NCI-H1694 (cell line): ENCODE results near the gene VCX3B.
"Not testable (repeated sequence)": the region's sequence is repeated elsewhere in the genome, so short reads cannot be mapped to it uniquely, and the experiment has no call there.

Experiments
- DNase-seq: peaks from one replicate; lab custom pipeline; 2025; lab: John Stamatoyannopoulos, UW

The VCX3B gene

GRCh38 chrX:8464530-8464929 lies at the start of gene VCX3B:
TSS of gene VCX3B (plus strand) at chrX:8464830. CDS start at chrX:8465451, 621 bp downstream.
- DNase-seq = not testable (repeated sequence)

- no peak for DNase-seq
Observed at GRCh38 chrX:8418301-8418700, 46.3 kb upstream of the VCX3B start.

- DNase-seq = no peak
Observed at GRCh38 chrX:8424912-8425311, 39.7 kb upstream of the VCX3B start.

- no peak for DNase-seq
Observed at GRCh38 chrX:8429692-8430249, 34.9 kb upstream of the VCX3B start.

- no peak for DNase-seq
Observed at GRCh38 chrX:8430444-8430843, 34.2 kb upstream of the VCX3B start.

- no peak for DNase-seq
Observed at GRCh38 chrX:8432396-8432795, 32.2 kb upstream of the VCX3B start.

GRCh38 chrX:8433109-8434062 lies 31.2 kb upstream of the VCX3B start:
- DNase-seq = no peak

DNA sequence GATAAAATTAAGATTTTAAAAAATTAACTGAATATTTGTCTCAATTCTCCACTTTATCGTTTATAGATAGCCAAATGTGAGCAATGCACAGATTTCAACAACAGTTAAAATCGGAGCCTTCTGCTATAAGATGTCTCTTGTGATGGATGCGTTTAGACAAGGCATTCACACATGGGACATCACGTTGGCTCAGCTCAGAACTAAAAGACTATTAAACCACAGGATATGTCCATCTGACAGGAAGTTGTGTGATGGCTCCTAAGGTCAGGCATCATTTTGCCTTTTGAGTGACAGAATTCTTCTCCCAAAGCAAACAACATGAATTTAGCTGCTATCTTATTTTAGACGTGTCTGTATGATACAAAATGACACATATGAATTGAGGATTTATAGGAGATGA lies 17.3 kb upstream of the VCX3B start:
- no peak for DNase-seq

- not testable (repeated sequence) for DNase-seq
Observed at GRCh38 chrX:8452343-8452742, 12.3 kb upstream of the VCX3B start.

DNA sequence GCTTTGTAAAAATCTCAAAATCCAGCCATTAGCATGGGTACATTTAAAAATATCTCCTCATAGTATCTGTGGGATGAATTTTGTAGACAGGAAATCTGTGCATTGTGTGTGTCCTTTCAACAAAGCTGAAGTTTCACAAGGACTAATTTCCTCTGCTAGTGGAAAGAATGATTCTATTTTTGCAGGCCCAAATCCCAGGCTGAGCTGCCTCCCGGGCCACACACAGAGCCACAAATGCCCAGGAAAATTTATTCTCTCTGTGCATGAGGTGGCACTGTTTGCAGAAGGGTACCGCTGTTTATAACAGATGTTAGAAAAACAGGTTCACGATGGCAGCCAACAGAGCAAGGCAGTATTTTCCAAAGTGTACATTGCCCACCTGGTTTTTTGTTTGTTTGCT lies 11.0 kb upstream of the VCX3B start:
- peak; percentile 15 for DNase-seq

GRCh38 chrX:8455557-8455956 lies 9.1 kb upstream of the VCX3B start:
- no peak for DNase-seq

GRCh38 chrX:8462488-8462887 lies 2.1 kb upstream of the VCX3B start:
- DNase-seq = no peak

GRCh38 chrX:8484360-8484949 lies 19.8 kb downstream of the VCX3B start:
- no peak for DNase-seq

- not testable (repeated sequence) for DNase-seq
Observed at GRCh38 chrX:8495036-8495435, 30.4 kb downstream of the VCX3B start.

DNA sequence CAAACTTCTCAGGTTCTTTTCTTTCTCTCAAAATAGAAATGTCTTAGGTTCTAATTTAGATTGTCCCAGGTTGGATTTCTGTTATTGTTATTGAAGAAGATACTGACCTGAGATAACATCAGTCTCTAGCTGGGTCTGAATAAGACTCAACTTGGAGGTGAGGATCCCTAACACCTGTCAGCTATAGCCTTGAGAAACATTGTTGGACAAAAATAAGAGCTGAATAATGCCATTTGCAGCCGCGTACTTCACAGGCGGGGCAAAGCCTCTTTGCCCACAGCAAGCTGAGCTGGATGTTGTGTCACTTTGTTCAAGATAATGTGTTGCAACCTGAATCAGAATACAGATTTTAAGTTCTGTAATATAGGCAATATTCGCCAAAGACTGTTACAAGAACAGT lies 35.6 kb downstream of the VCX3B start:
- DNase-seq = no peak

DNA sequence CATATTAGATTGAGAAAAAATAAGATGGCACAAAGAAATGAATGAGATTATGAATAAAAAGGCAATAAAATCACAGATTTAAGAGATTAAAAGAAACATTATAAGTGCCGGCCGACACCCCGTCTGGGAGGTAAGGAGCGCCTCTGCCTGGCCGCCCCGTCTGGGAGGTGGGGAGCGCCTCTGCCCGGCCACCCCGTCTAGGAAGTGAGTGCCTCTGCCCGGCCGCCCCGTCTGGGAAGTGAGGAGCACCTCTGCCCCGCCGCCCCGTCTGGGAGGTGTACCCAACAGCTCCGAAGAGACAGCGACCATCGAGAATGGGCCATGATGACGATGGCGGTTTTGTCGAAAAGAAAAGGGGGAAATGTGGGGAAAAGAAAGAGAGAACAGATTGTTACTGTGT lies 37.5 kb downstream of the VCX3B start:
- not testable (repeated sequence) for DNase-seq

DNA sequence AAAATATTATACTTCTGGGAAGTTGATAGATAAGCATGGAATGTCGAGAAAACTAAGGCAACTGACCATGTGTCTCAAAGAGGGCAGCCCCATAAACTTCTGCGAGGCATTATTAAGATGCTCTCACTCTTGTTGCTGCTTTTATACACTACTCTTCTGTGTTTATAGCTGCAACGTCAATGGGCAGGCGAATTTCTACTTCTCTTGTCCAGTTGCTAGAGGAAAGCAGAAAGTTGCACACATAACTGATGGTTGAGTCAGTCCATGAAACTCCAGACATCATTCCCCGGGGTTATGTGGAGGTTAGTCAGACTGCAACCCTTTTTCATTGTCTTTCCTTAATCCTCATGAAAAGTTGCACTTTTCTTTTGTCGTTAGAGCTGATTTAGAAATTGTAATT lies 39.8 kb downstream of the VCX3B start:
- DNase-seq = no peak
